Bronchial epithelial cell (primary cell): ENCODE results near the gene RASGEF1B. TPM values are rescaled to one million over a fixed set of nuclear protein-coding genes. Genes with fewer than 3 reads are reported as not detected.

Source experiments
- DNase-seq: peaks from one replicate; pipeline ENCODE4 v3.0.0-alpha.2; 2010; ENCODE audit warnings: low read depth
- FAIRE-seq: peaks from 2 replicates; lab custom pipeline; 2011; peaks lifted over from hg19 to GRCh38; lab: Jason Lieb, UNC
- H3K27me3 ChIP-seq: 2 replicates; pipeline ENCODE4 v1.5.1; 2011; ENCODE audit warnings: low read length; ENCODE audit not compliant: control insufficient read depth, insufficient read depth
- H3K36me3 ChIP-seq: 2 replicates; pipeline ENCODE4 v1.5.1; 2011; ENCODE audit warnings: low read length; ENCODE audit not compliant: control insufficient read depth, insufficient read depth
- H3K4me3 ChIP-seq: 2 replicates; pipeline ENCODE4 v1.5.1; 2011; ENCODE audit warnings: mild to moderate bottlenecking, low read depth, low read length, control low read depth
- total RNA-seq: library from RNA; depleted of rRNA; stranded (reverse); fragments of >200 nt; gene quantifications from 2 replicates; pipeline ENCODE4 v1.2.1, GENCODE V29; 2014
- TF ChIP-seq, protein P1 (sequence below): IDR thresholded peaks from 2 replicates; pipeline ENCODE4 v1.5.1; 2011; ENCODE audit warnings: mild to moderate bottlenecking, moderate library complexity, low read length, control low read depth, inconsistent platforms; ENCODE audit not compliant: insufficient read depth, severe bottlenecking

The RASGEF1B gene
- total RNA-seq, 1 donor from 2014 or later: 2.6 TPM

DNA sequence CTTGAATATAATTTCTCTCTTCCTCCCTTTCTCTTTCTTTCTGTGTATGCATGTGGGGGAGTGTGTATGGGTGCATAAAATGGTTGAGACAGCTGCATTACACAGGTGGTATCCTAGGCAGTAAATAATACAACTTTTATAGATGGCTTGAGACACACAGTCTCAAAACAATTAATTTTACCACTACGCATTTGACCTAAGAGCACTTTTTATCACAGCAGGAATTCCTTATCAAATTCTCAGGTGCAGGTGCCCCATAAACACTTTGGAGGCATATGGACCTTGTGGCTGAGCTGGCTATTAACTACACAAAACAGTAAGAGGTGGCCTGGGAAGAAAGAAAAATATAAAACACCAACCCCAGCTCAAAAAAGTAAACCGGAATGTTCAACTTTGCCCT is 91.3 kb downstream of the RASGEF1B start:
- H3K36me3 ChIP-seq: no peaks in the 10 kb centered on the region
- peaks cover 1% of the 10 kb centered on the region for H3K27me3 ChIP-seq
- no peak for FAIRE-seq
- H3K4me3 ChIP-seq: no peak overlapping the region
- DNase-seq: no peak
- TF ChIP-seq, protein P1, sequence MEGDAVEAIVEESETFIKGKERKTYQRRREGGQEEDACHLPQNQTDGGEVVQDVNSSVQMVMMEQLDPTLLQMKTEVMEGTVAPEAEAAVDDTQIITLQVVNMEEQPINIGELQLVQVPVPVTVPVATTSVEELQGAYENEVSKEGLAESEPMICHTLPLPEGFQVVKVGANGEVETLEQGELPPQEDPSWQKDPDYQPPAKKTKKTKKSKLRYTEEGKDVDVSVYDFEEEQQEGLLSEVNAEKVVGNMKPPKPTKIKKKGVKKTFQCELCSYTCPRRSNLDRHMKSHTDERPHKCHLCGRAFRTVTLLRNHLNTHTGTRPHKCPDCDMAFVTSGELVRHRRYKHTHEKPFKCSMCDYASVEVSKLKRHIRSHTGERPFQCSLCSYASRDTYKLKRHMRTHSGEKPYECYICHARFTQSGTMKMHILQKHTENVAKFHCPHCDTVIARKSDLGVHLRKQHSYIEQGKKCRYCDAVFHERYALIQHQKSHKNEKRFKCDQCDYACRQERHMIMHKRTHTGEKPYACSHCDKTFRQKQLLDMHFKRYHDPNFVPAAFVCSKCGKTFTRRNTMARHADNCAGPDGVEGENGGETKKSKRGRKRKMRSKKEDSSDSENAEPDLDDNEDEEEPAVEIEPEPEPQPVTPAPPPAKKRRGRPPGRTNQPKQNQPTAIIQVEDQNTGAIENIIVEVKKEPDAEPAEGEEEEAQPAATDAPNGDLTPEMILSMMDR: no peak

GRCh38 chr4:81378386-81378785 is 93.3 kb downstream of the RASGEF1B start:
- FAIRE-seq: no peak
- TF ChIP-seq, protein P1: no peak
- H3K27me3 ChIP-seq: peaks cover 1% of the 10 kb centered on the region

GRCh38 chr4:81377191-81377590 is 94.5 kb downstream of the RASGEF1B start:
- TF ChIP-seq, protein P1: no peak
- Histone ChIP-seq H3K27me3 (no peaks in the 10 kb centered on the region), H3K36me3 (no peaks in the 10 kb centered on the region), H3K4me3 (no peak overlapping the region)
- FAIRE-seq (no peak), DNase-seq (no peak)

More at GRCh38 chr4:81378386-81378785, 93.3 kb downstream of the RASGEF1B start:
- Histone ChIP-seq H3K4me3 (no peak overlapping the region), H3K36me3 (no peaks in the 10 kb centered on the region)
- DNase-seq: no peak

- Histone ChIP-seq H3K4me3 (no peak overlapping the region), H3K27me3 (no peaks in the 10 kb centered on the region), H3K36me3 (no peaks in the 10 kb centered on the region)
- TF ChIP-seq, protein P1: no peak
- DNase-seq (peak; percentile 5), FAIRE-seq (no peak)
Measured at GRCh38 chr4:81376720-81377119, 95.0 kb downstream of the RASGEF1B start.
